GM23338 (cell line): Measurements from ENCODE around the gene RTKN. TPM values are rescaled to one million over a fixed set of nuclear protein-coding genes. Genes with fewer than 3 reads are reported as not detected.

Experiments used
- ATAC-seq: fragments of 200-7000 bp; cut with Tn5 transposase; 3 replicates; pipeline ENCODE4 v1.9.1; 2020
- DNase-seq: peaks from one replicate; pipeline ENCODE4 v3.0.0-alpha.2; 2015; ENCODE audit warnings: low spot score
- H2AFZ ChIP-seq: fragments of 200-600 bp; sonication (generic); 2 replicates; pipeline ENCODE4 v1.8.0; 2016; ENCODE audit warnings: antibody characterized with exemption, mild to moderate bottlenecking, moderate library complexity
- H3F3A ChIP-seq: fragments of 200-600 bp; sonication (generic); replicated peaks from 2 replicates; pipeline ENCODE4 v1.8.0; 2017; ENCODE audit warnings: antibody characterized with exemption, mixed run types, low read depth
- H3K27ac ChIP-seq: fragments of 200-600 bp; sonication (generic); 2 replicates; pipeline ENCODE4 v1.6.1; 2016; ENCODE audit warnings: low read depth
- H3K27me3 ChIP-seq: fragments of 200-600 bp; sonication (generic); 2 replicates; pipeline ENCODE4 v1.8.0; 2016; ENCODE audit warnings: mild to moderate bottlenecking, mixed run types, moderate library complexity; ENCODE audit not compliant: insufficient read depth
- H3K36me3 ChIP-seq: fragments of 200-600 bp; sonication (generic); 2 replicates; pipeline ENCODE4 v1.8.0; 2016; ENCODE audit warnings: mild to moderate bottlenecking; ENCODE audit not compliant: insufficient read depth
- H3K4me1 ChIP-seq: fragments of 200-600 bp; sonication (generic); 2 replicates; pipeline ENCODE4 v1.8.0; 2016; ENCODE audit warnings: mild to moderate bottlenecking, moderate library complexity; ENCODE audit not compliant: insufficient read depth
- H3K4me2 ChIP-seq: fragments of 200-600 bp; sonication (generic); 2 replicates; pipeline ENCODE4 v1.7.1; 2017; ENCODE audit warnings: mixed run types
- H3K4me3 ChIP-seq: fragments of 200-600 bp; sonication (generic); 2 replicates; pipeline ENCODE4 v1.6.1; 2016; ENCODE audit warnings: mixed run types
- H3K79me2 ChIP-seq: fragments of 200-600 bp; sonication (generic); replicated peaks from 2 replicates; pipeline ENCODE4 v1.8.0; 2017; ENCODE audit warnings: mild to moderate bottlenecking; ENCODE audit not compliant: insufficient read depth
- H3K9me2 ChIP-seq: fragments of 200-600 bp; sonication (generic); 2 replicates; pipeline ENCODE4 v1.8.0; 2017; ENCODE audit not compliant: insufficient read depth
- H4K20me1 ChIP-seq: fragments of 200-600 bp; sonication (generic); replicated peaks from 2 replicates; pipeline ENCODE4 v1.8.0; 2017; ENCODE audit warnings: mild to moderate bottlenecking; ENCODE audit not compliant: insufficient read depth
- H3K27ac Mint-ChIP-seq: 2 replicates; pipeline ENCODE4 v1.8.0; 2020; ENCODE audit warnings: inconsistent platforms, mild to moderate bottlenecking, moderate library complexity, mixed read lengths
- H3K27me3 Mint-ChIP-seq: 3 replicates; pipeline ENCODE4 v1.8.0; 2022; ENCODE audit warnings: low read depth, mild to moderate bottlenecking, moderate library complexity, mixed read lengths, inconsistent platforms; ENCODE audit not compliant: insufficient read depth, poor library complexity
- H3K36me3 Mint-ChIP-seq: 3 replicates; pipeline ENCODE4 v1.8.0; 2021; ENCODE audit warnings: low read depth, mild to moderate bottlenecking, inconsistent platforms, moderate library complexity, mixed read lengths
- H3K4me1 Mint-ChIP-seq: 3 replicates; pipeline ENCODE4 v1.8.0; 2020; ENCODE audit warnings: mild to moderate bottlenecking, inconsistent platforms, mixed read lengths
- H3K4me3 Mint-ChIP-seq: 3 replicates; pipeline ENCODE4 v1.8.0; 2021; ENCODE audit warnings: moderate library complexity, mild to moderate bottlenecking, inconsistent platforms, mixed read lengths
- H3K9me3 Mint-ChIP-seq: 3 replicates; pipeline ENCODE4 v1.8.0; 2020; ENCODE audit warnings: moderate library complexity, mild to moderate bottlenecking, inconsistent platforms, mixed read lengths
- CREB1 ChIP-seq: fragments of 250-450 bp; sonication (Bioruptor Pico); IDR thresholded peaks from 2 replicates; pipeline ENCODE4 v1.5.0; 2020; ENCODE audit warnings: low read depth, mild to moderate bottlenecking, moderate library complexity
- CTCF ChIP-seq, 2 experiments: fragments of 200-600 bp in 1 of 2; sonication (generic) in 1 of 2; conservative IDR thresholded peaks; 2 replicates each; pipeline versions ENCODE4 v1.5.1 to v1.6.1; 2016 to 2017; ENCODE audit warnings: antibody characterized with exemption in 2 of 2, low read depth in 2 of 2, mild to moderate bottlenecking in 2 of 2, moderate library complexity in 1 of 2
- ETS1 ChIP-seq: IDR thresholded peaks from 2 replicates; pipeline ENCODE4 v1.6.1; 2016; ENCODE audit warnings: antibody characterized with exemption
- EZH2 ChIP-seq: fragments of 200-600 bp; sonication (generic); IDR thresholded peaks from one replicate; pipeline ENCODE4 v1.8.0; 2017; ENCODE audit warnings: antibody characterized with exemption, mild to moderate bottlenecking, low read depth; ENCODE audit not compliant: unreplicated experiment
- EZH2phosphoT487 ChIP-seq: fragments of 200-600 bp; sonication (generic); IDR thresholded peaks from one replicate; pipeline ENCODE4 v1.8.1; 2018; ENCODE audit warnings: antibody characterized with exemption; ENCODE audit not compliant: unreplicated experiment
- JUNB ChIP-seq: IDR thresholded peaks from one replicate; pipeline ENCODE4 v1.6.1; 2016; ENCODE audit warnings: antibody characterized with exemption; ENCODE audit not compliant: unreplicated experiment
- NANOG ChIP-seq: IDR thresholded peaks from 2 replicates; pipeline ENCODE4 v1.6.1; 2016; ENCODE audit warnings: antibody characterized with exemption, borderline replicate concordance
- POLR2AphosphoS5 ChIP-seq: IDR thresholded peaks from 2 replicates; pipeline ENCODE4 v1.6.1; 2016; ENCODE audit warnings: antibody characterized with exemption, low read depth
- STAT1 ChIP-seq: IDR thresholded peaks from one replicate; pipeline ENCODE4 v1.6.1; 2016; ENCODE audit warnings: antibody characterized with exemption; ENCODE audit not compliant: unreplicated experiment
- ZNF114 ChIP-seq: fragments of 250-450 bp; sonication (Bioruptor Pico); IDR thresholded peaks from 2 replicates; pipeline ENCODE4 v1.5.0; 2020; ENCODE audit warnings: mild to moderate bottlenecking, moderate library complexity
- ZNF331 ChIP-seq: fragments of 250-450 bp; sonication (Bioruptor Pico); IDR thresholded peaks from 2 replicates; pipeline ENCODE4 v1.5.0; 2020; ENCODE audit warnings: low read depth, mild to moderate bottlenecking, moderate library complexity
- ZNF462 ChIP-seq: fragments of 250-450 bp; sonication (Bioruptor Pico); IDR thresholded peaks from 2 replicates; pipeline ENCODE4 v1.5.0; 2020; ENCODE audit warnings: mild to moderate bottlenecking, moderate library complexity
- polyA plus RNA-seq: library from polyadenylated mRNA; unstranded; fragments of >200 nt; fragmentation: Nextera tagmentation; extraction: Ambion mirVana; gene quantifications from 2 replicates; pipeline ENCODE4 v1.2.1, GENCODE V29; 2016
- total RNA-seq: library from RNA; depleted of rRNA; stranded (reverse); fragments of >200 nt; shearing (Covaris generic); gene quantifications from 2 replicates; pipeline ENCODE4 v1.2.3, GENCODE V29; 2014
- TF ChIP-seq, protein P1 (sequence below): IDR thresholded peaks from one replicate; pipeline ENCODE4 v1.6.1; 2018; ENCODE audit warnings: antibody characterized with exemption; ENCODE audit not compliant: unreplicated experiment

The RTKN gene
- total and polyA plus RNA-seq, 2 experiments from 2014 or later, result 24.5 to 50.0 TPM

DNA sequence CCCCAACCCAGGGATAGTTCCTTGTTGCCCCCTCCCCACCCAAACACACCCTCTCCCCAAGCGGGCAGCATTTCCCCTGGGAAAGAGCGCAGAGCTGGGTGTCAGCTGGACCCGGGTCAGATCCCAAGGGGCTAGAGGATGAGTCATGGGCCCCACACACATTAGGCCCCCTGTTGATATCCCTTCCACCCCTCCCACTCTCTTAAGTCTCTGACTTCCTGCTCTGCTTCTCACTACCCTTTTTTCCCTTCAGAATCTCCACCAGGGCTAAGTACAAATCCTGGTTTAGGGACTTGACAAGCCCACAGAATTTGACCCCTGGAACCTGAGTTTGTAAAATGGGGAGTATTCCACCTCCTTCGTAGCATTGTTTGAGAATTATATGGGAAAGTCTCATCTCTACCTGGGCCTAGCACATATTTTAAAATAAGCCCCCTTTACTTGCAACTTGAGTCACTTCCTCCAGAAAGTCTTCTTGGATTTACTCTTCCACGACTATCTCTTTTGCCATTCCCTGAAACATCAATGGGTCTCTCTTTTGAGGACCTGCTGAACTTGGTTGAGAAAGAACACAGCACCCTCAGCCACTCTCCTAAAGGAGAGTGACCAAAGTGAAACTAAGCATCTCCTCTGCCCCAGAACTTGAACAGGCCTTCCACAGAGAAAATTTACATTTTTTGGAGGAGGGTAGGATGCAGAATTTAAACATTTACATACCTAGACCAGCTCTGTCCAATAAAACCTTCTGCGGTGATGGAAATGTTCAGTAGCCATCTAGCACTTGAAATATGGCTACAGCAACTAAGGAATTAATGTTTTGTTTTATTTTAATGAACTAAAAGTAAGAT is 4.7 kb downstream of the RTKN start:
- Histone ChIP-seq H3K27me3 (no peaks in the 10 kb centered on the region), H2AFZ (no peak overlapping the region; the same call in 1 of the 2 replicates), H3K9me2 (no peaks in the 10 kb centered on the region), H3K36me3 (no peaks in the 10 kb centered on the region), H3F3A (peaks cover 11% of the 10 kb centered on the region), H4K20me1 (peaks cover 34% of the 10 kb centered on the region), H3K27ac (0 out of 2 replicates have a peak overlapping the region, but pooled peaks have one; percentile 45), H3K79me2 (peaks cover 60% of the 10 kb centered on the region), H3K4me2 (peak overlapping the region; percentile 73), H3K4me1 (peaks cover 35% of the 10 kb centered on the region), H3K4me3 (peak overlapping the region; percentile 50)
- Mint-ChIP-seq H3K4me1 (peaks cover 40% of the 10 kb centered on the region), H3K27ac (no peak overlapping the region), H3K36me3 (peaks cover 33% of the 10 kb centered on the region), H3K27me3 (peaks cover 20% of the 10 kb centered on the region), H3K9me3 (no peaks in the 10 kb centered on the region), H3K4me3 (peak overlapping the region; percentile 9; the same call in 1 of the 3 replicates)
- DNase-seq, result peak; percentile 66
- no peak for TF ChIP-seq ZNF331 (CRISPR knock-in tag)
- no peak for TF ChIP-seq ZNF462
- TF ChIP-seq ZNF114 (CRISPR knock-in tag), result no peak
- no peak for TF ChIP-seq NANOG
- no peak for TF ChIP-seq CREB1
- TF ChIP-seq EZH2, result no peak
- TF ChIP-seq CTCF (conservative IDR thresholded peaks at IDR 0.05; ENCODE audit: low read depth in 2 of 2), result no peak
- no peak for TF ChIP-seq EZH2phosphoT487
- no peak for TF ChIP-seq JUNB
- TF ChIP-seq, protein P1, sequence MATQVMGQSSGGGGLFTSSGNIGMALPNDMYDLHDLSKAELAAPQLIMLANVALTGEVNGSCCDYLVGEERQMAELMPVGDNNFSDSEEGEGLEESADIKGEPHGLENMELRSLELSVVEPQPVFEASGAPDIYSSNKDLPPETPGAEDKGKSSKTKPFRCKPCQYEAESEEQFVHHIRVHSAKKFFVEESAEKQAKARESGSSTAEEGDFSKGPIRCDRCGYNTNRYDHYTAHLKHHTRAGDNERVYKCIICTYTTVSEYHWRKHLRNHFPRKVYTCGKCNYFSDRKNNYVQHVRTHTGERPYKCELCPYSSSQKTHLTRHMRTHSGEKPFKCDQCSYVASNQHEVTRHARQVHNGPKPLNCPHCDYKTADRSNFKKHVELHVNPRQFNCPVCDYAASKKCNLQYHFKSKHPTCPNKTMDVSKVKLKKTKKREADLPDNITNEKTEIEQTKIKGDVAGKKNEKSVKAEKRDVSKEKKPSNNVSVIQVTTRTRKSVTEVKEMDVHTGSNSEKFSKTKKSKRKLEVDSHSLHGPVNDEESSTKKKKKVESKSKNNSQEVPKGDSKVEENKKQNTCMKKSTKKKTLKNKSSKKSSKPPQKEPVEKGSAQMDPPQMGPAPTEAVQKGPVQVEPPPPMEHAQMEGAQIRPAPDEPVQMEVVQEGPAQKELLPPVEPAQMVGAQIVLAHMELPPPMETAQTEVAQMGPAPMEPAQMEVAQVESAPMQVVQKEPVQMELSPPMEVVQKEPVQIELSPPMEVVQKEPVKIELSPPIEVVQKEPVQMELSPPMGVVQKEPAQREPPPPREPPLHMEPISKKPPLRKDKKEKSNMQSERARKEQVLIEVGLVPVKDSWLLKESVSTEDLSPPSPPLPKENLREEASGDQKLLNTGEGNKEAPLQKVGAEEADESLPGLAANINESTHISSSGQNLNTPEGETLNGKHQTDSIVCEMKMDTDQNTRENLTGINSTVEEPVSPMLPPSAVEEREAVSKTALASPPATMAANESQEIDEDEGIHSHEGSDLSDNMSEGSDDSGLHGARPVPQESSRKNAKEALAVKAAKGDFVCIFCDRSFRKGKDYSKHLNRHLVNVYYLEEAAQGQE, result no peak
- TF ChIP-seq ETS1, result no peak
- TF ChIP-seq POLR2AphosphoS5, result no peak
- no peak for TF ChIP-seq STAT1
- no peak; the same call in 2 of the 3 replicates for ATAC-seq
